Limb (tissue), 2 donors: ENCODE data around the gene DNAH1.
A peak's percentile ranks its signal among the peaks of the same experiment; 100 is the strongest.

Source experiments
- DNase-seq, 2 donors: peaks; one replicate each; pipeline ENCODE4 v3.0.0-alpha.2; 2016; ENCODE audit errors: extremely low spot score in 2 of 2

The DNAH1 gene

GRCh38 chr3:52402706-52403270 lies 86.7 kb downstream of the DNAH1 start:
- DNase-seq, result no peak

- no peak for DNase-seq
These were observed 87.2 kb downstream of the DNAH1 start for GRCh38 chr3:52403271-52403841.

- no peak for DNase-seq
These were observed 87.8 kb downstream of the DNAH1 start for GRCh38 chr3:52403955-52404354.

- DNase-seq, result no peak
These were observed 88.3 kb downstream of the DNAH1 start for GRCh38 chr3:52404391-52404790.

GRCh38 chr3:52405066-52405465 lies 88.9 kb downstream of the DNAH1 start:
- DNase-seq, result no peak

- DNase-seq, result no peak
These were observed 89.5 kb downstream of the DNAH1 start for GRCh38 chr3:52405601-52406110.

- no peak for DNase-seq
These were observed 90.1 kb downstream of the DNAH1 start for GRCh38 chr3:52406231-52406661.

- DNase-seq, result no peak
These were observed 90.8 kb downstream of the DNAH1 start for GRCh38 chr3:52406791-52407510.

- DNase-seq, result no peak
These were observed 91.7 kb downstream of the DNAH1 start for GRCh38 chr3:52407779-52408178.

GRCh38 chr3:52408466-52408865 lies 92.3 kb downstream of the DNAH1 start:
- no peak for DNase-seq

GRCh38 chr3:52415800-52416199 lies 99.7 kb downstream of the DNAH1 start:
- no peak for DNase-seq

GRCh38 chr3:52420388-52420787 lies 104.3 kb downstream of the DNAH1 start:
- DNase-seq, result peak in 1 of 2 donors; percentile 12

GRCh38 chr3:52422669-52423068 lies 106.5 kb downstream of the DNAH1 start:
- DNase-seq, result no peak

- no peak for DNase-seq
These were observed 107.1 kb downstream of the DNAH1 start for GRCh38 chr3:52423173-52423572.

- peak; percentile 60 to 83 for DNase-seq
These were observed 112.3 kb downstream of the DNAH1 start for GRCh38 chr3:52428151-52429005.

GRCh38 chr3:52429031-52429430 lies 112.9 kb downstream of the DNAH1 start:
- DNase-seq, result no peak

GRCh38 chr3:52429779-52430415 lies 113.8 kb downstream of the DNAH1 start:
- DNase-seq, result peak in 1 of 2 donors; percentile 11

- DNase-seq, result no peak
These were observed 114.3 kb downstream of the DNAH1 start for GRCh38 chr3:52430416-52430810.

- peak in 1 of 2 donors; percentile 17 for DNase-seq
These were observed 115.5 kb downstream of the DNAH1 start for GRCh38 chr3:52431459-52432223.

GRCh38 chr3:52432225-52432624 lies 116.1 kb downstream of the DNAH1 start:
- peak in 1 of 2 donors; percentile 18 for DNase-seq
